ENCODE data around the gene PRPF6.

The PRPF6 gene

GRCh38 chr20:64077541-64077875 is 96.6 kb downstream of the PRPF6 start:
- no peak for DNase-seq (ENCODE audit: low spot score)

GRCh38 chr20:64077876-64078551 is 97.1 kb downstream of the PRPF6 start:
- no peak for DNase-seq (ENCODE audit: low spot score)

GRCh38 chr20:64078934-64079272 is 98.0 kb downstream of the PRPF6 start:
- DNase-seq (ENCODE audit: low spot score): no peak

- peak; percentile 86 for DNase-seq (ENCODE audit: low spot score)
These were observed 98.5 kb downstream of the PRPF6 start, which contains the start of gene RGS19 for GRCh38 chr20:64079273-64080012. Gene RGS19, minus strand, starts transcription at chr20:64079518. Its CDS starts 2,632 bp downstream, at chr20:64076886.

- no peak for DNase-seq (ENCODE audit: low spot score)
These were observed 99.3 kb downstream of the PRPF6 start, which contains the start of gene OPRL1 for GRCh38 chr20:64080013-64080812. Gene OPRL1, plus strand, starts transcription at chr20:64080082. Its CDS starts 12,639 bp downstream, at chr20:64092721.

- no peak for DNase-seq (ENCODE audit: low spot score)
These were observed 100.1 kb downstream of the PRPF6 start for GRCh38 chr20:64080813-64081623.

- DNase-seq (ENCODE audit: low spot score): no peak
These were observed 100.7 kb downstream of the PRPF6 start for GRCh38 chr20:64081624-64081964.

- no peak for DNase-seq (ENCODE audit: low spot score)
These were observed 101.3 kb downstream of the PRPF6 start for GRCh38 chr20:64082126-64082731.
